Measurements from ENCODE around the gene PSMB8.

GRCh38 chr6:32867022-32867477, 23.2 kb upstream of the PSMB8 start:
- TF ChIP-seq POLR2A (IDR thresholded peaks at IDR 0.05), result no peak
- TF ChIP-seq CTCF (IDR thresholded peaks at IDR 0.05), result no peak
